ENCODE results near the gene OR4E1.
A peak's percentile ranks its signal among the peaks of the same experiment; 100 is the strongest.
"Not testable (repeated sequence)": the region's sequence is repeated elsewhere in the genome, so short reads cannot be mapped to it uniquely, and the experiment has no call there.

Gene OR4E1

DNA sequence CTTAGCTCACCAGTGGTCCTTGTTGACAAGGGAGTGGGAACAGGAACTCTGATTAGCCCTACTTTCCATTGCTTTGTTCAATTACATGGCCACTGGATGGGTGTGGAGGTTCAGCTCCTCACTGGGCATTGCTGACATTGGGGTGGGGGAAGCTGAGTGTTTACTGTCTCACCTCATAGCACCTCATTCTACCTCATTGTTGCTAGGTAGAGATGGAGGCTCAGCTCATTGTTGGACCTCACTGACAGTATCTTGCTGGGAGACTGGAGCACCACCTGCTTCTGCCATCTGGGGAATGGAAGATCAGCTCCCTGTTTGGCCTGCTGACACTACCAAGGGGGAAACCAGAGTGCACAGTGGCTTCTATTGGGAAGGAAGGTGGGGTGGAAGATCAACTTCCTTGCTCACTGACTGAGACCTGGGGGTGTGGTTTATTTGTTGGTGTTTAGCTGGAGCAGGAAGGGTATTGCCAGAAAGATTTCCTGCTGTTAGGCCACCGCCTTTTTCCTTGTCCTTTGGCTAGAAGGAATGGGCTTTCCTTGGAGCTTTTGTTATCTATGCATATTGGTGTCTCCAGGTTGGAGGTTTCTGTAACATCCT is 21.3 kb downstream of the OR4E1 start:
- no peak for DNase-seq

DNA sequence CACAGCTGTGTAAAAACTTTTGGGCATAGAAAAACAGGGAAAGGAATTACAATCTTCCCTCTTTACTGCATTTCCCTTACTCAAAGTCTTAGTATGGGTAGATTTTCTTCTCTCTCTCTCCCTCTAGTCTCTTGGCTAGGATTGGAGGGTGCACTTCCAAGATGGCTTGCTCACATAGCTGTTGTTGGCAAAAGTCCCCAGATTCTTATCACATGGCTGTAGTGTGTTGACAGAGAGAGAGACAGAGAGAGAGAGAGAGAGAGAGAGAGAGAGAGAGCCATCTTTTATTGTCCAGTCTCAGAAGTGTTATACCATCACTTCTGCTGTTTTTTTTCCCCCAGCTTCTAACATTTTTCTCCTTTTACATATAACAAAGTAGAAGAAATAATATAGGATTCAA is 26.2 kb downstream of the OR4E1 start:
- peak; percentile 2 for DNase-seq

DNA sequence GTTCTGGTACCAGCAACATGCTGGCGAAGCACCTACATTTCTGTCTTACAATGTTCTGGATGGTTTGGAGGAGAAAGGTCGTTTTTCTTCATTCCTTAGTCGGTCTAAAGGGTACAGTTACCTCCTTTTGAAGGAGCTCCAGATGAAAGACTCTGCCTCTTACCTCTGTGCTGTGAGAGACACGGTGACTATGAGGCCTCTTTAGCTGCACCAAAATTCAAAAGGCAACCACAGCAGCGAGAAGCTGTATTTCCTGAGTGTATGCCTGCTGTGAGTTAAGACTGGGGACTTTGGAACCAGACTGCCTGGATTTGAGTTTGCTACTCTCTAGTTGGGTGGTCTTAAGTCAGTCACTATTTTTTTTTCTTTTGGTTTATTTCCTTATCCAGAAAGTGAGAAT is 30.2 kb downstream of the OR4E1 start:
- DNase-seq = no peak

DNA sequence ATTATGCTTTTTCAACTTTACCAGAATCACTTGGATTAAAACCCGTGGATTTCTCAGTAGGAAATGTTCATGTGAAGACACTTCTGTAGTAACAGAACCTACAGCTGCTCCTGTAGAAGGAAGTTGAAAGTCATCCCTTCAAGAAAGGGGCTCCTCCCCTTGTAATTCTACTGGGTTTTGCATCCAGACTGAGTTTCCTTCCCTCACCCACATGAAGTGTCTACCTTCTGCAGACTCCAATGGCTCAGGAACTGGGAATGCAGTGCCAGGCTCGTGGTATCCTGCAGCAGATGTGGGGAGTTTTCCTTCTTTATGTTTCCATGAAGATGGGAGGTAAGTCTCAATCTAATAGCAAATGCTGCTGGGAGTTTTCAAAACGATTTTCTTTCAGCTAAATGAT is 30.9 kb downstream of the OR4E1 start:
- no peak for DNase-seq

DNA sequence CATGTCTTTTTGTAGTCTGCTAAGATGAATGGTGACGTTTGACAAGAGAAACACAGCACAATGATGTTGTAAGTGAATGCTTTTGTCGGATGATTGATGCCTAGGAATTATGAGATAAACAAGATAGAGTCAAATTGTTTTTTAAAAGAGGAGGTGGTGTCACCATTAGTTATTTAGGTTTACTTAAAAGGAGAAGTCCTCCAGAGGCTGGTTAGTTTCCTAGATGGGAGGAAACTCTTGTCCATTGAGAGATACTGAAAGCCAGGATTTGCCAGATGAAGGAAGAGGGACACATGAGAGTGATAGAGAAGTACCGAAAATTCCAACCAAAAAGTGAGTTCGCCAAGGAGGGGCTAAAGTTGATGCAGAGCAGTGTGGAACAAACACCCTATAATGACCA is 38.8 kb downstream of the OR4E1 start, which contains the start of gene OR10G2:
OR10G2 (minus strand) TSS at position 101 of the 400 bp plus-strand sequence; CDS start at position 3, 98 bp downstream.
- DNase-seq = no peak

DNA sequence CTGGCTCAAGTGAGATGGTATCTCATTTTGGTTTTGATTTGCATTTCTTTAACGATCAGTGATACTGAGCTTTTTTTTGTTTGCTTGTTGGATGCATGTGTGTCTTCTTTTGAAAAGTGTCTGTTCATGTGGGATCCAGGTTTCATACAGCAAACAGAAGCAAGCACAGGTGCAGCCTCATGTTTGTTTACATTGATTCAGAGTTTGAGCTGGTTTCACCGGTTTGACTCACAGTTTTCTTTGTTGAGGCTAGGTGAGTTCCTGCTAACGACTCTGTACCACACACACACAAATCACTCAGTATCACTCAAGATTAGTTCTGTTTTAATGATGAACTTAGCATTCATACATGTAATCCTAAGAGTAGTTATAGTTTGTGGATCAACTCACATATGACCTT is 42.5 kb downstream of the OR4E1 start:
- peak; percentile 85 for DNase-seq

DNA sequence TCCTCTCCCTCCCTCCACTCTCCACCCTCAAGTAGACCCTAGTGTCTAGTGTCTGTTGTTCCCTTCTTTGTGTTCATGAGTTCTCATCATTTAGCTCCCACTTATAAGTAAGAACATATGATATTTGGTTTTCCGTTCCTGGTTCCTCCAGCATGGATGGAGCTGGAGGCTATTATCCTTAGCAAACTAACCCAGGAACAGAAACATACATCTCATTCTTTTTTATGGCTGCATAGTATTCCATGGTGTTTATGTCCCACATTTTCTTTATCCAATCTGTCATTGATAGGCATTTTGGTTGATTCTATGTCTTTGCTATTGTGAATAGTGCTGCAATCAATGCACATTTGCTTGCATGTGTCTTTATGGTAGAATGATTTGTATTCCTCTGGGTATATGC is 43.1 kb downstream of the OR4E1 start:
- not testable (repeated sequence) for DNase-seq

DNA sequence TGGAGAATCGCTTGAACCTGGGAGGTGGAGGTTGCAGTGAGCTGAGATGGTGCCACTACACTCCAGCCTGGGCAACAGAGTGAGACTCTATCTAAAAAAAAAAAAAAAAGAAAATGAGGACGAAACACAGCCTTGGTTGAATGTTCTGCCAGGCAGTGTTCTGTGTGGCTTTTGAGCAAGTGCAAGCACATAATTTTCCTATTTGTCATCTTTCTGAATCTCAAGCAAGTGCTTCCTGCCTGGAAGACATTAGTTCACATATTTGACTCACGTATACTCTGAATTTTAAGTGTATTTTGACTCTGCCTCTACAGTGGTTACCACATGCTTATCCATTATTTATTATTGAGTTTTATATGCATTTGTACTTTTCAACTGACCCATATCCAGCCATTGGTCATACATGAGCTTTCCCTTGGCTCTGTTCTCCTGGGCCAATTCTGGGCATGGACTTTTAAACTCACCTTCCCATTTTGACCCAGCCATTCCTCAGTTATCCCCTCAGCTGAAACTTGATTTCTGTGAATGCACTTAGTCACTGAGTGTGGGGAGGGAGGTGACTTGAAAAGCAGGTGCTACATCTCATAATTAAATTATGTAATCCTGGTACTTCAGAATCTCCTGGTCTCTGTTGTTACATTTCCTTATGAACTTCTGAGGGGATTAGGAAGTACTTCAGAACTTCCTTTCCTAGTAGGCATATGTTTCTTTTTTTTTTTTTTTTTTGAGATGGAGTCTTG is 47.0 kb downstream of the OR4E1 start:
- peak; percentile 2 for DNase-seq

Measured in DMS53 (cell line).